ENCODE measurements around the gene HLA-DOA. TPM values are rescaled to one million over a fixed set of nuclear protein-coding genes. Genes with fewer than 3 reads are reported as not detected.
A peak's percentile ranks its signal among the peaks of the same experiment; 100 is the strongest.

HLA-DOA gene
- total RNA-seq, 6 experiments from 2014 or later: 0.37 to 3.3 (median 1.2) TPM

DNA sequence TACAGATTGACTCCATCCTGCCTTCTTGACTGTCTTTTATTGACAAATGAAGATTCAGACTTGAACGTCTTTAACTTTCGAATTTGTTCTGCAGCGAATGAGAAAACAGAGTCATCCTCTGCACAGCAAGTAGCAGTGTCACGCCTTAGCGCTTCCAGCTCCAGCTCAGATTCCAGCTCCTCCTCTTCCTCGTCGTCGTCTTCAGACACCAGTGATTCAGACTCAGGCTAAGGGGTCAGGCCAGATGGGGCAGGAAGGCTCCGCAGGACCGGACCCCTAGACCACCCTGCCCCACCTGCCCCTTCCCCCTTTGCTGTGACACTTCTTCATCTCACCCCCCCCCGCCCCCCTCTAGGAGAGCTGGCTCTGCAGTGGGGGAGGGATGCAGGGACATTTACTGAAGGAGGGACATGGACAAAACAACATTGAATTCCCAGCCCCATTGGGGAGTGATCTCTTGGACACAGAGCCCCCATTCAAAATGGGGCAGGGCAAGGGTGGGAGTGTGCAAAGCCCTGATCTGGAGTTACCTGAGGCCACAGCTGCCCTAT lies 28.8 kb downstream of the HLA-DOA start:
- TF ChIP-seq POLR2A (IDR thresholded peaks at IDR 0.05) (no peak), CTCF (IDR thresholded peaks at IDR 0.05) (no peak)
- WGBS (ENCODE audit: insufficient coverage, low coverage, low lambda C conversion rate, missing lambda C conversion rate): 62% methylated on average over 11 of the region's 11 CpGs
- peaks cover 46 to 69% (median 56%) of the 10 kb centered on the region in 4 donors for H3K36me3 ChIP-seq
- H3K27ac ChIP-seq: no peak overlapping the region
- intact Hi-C loops (cut with DNase I): no loop called here
- no peak overlapping the region for H3K4me3 ChIP-seq
- H3K4me1 ChIP-seq: peaks cover 0 to 57% (median 24%) of the 10 kb centered on the region in 4 donors
- no peaks in the 10 kb centered on the region for H3K27me3 ChIP-seq
- ATAC-seq (no peak), DNase-seq (no peak)
- H3K9me3 ChIP-seq: no peaks in the 10 kb centered on the region

DNA sequence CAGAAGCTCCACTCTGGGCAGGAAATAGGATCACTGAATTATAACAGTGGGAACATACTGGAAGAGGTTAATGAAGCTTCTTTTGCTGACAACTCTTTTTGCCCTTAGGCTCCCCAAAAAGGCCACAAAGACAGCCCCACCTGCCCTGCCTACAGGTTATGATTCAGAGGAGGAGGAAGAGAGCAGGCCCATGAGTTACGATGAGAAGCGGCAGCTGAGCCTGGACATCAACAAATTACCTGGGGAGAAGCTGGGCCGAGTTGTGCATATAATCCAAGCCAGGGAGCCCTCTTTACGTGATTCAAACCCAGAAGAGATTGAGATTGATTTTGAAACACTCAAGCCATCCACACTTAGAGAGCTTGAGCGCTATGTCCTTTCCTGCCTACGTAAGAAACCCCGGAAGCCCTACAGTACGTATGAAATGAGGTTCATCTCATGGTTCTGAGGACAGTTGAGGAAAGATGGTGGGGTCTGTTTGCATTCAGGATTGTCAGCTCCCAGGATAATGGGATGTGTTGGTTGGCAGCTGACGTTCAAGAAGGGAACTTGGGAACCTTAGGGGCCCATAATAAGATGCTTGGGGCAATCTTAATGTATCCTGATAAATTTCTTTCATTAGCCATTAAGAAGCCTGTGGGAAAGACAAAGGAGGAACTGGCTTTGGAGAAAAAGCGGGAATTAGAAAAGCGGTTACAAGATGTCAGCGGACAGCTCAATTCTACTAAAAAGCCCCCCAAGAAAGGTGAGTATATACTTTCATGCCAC lies 29.5 kb downstream of the HLA-DOA start:
- DNase-seq: no peak
- peaks cover 46 to 74% (median 59%) of the 10 kb centered on the region in 4 donors for H3K36me3 ChIP-seq
- no peak overlapping the region for H3K4me3 ChIP-seq
- intact Hi-C loops (cut with DNase I): no loop called here
- H3K27ac ChIP-seq: no peak overlapping the region
- TF ChIP-seq POLR2A (IDR thresholded peaks at IDR 0.05) (peak; percentile 18), CTCF (IDR thresholded peaks at IDR 0.05) (no peak)
- H3K4me1 ChIP-seq: peaks cover 0 to 61% (median 24%) of the 10 kb centered on the region in 4 donors
- ATAC-seq: no peak
- no peaks in the 10 kb centered on the region for H3K27me3 ChIP-seq
- WGBS (ENCODE audit: insufficient coverage, low coverage, low lambda C conversion rate, missing lambda C conversion rate): 84% methylated on average over 12 of the region's 12 CpGs
- H3K9me3 ChIP-seq: no peaks in the 10 kb centered on the region

- ATAC-seq (peak in 3 of 4 donors; percentile 28 to 38 (median 32)), DNase-seq (no peak)
- 26% methylated on average over 7 of the region's 7 CpGs for WGBS (ENCODE audit: insufficient coverage, low coverage, low lambda C conversion rate, missing lambda C conversion rate)
- intact Hi-C loops (cut with DNase I): no loop called here
- Histone ChIP-seq H3K27ac (peak overlapping the region in 2 of 3 donors; percentile 45 to 57), H3K9me3 (no peaks in the 10 kb centered on the region), H3K4me3 (no peak overlapping the region), H3K4me1 (peaks cover 0 to 64% (median 23%) of the 10 kb centered on the region in 4 donors), H3K27me3 (no peaks in the 10 kb centered on the region), H3K36me3 (peaks cover 46 to 84% (median 66%) of the 10 kb centered on the region in 4 donors)
- TF ChIP-seq CTCF (IDR thresholded peaks at IDR 0.05) (no peak), POLR2A (IDR thresholded peaks at IDR 0.05) (no peak)
These were observed 31.5 kb downstream of the HLA-DOA start for GRCh38 chr6:32977953-32978324.

DNA sequence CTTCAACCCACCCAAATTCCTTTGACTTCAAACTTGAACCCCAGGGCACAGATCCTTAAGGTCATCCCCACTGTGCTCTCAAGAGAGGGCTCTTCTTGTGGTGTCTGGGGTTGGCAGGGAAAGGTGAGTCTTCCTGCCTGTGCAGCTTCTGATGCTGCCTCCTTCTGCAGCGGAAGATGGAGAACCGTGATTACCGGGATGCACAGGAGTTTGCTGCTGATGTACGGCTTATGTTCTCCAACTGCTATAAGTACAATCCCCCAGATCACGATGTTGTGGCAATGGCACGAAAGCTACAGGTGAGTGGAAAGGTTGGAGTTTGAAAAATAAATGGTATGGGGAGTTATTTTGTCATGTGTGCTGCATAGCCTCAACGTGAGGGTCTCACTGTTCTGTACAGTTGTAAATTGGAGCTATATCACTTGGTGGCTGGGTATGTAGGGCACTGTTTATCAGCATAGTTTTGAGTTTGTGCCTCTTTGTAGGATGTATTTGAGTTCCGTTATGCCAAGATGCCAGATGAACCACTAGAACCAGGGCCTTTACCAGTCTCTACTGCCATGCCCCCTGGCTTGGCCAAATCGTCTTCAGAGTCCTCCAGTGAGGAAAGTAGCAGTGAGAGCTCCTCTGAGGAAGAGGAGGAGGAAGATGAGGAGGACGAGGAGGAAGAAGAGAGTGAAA lies 32.0 kb downstream of the HLA-DOA start:
- DNase-seq (no peak), ATAC-seq (no peak)
- TF ChIP-seq POLR2A (IDR thresholded peaks at IDR 0.05): no peak
- no peak for TF ChIP-seq CTCF (IDR thresholded peaks at IDR 0.05)
- Histone ChIP-seq H3K4me1 (peaks cover 0 to 64% (median 23%) of the 10 kb centered on the region in 4 donors), H3K27ac (peak overlapping the region in 2 of 3 donors; percentile 45 to 57), H3K4me3 (peak overlapping the region in 1 of 3 donors; percentile 6), H3K36me3 (peaks cover 46 to 86% (median 69%) of the 10 kb centered on the region in 4 donors), H3K27me3 (no peaks in the 10 kb centered on the region), H3K9me3 (no peaks in the 10 kb centered on the region)
- intact Hi-C loops (cut with DNase I): no loop called here
- WGBS (ENCODE audit: insufficient coverage, low coverage, low lambda C conversion rate, missing lambda C conversion rate): 52% methylated on average over 10 of the region's 10 CpGs

All from right lobe of liver (tissue), 6 donors.